Measurements from ENCODE around the gene CAMSAP2. TPM values are rescaled to one million over a fixed set of nuclear protein-coding genes. Genes with fewer than 3 reads are reported as not detected.
"Not testable (repeated sequence)": the region's sequence is repeated elsewhere in the genome, so short reads cannot be mapped to it uniquely, and the experiment has no call there.

The CAMSAP2 gene
- total RNA-seq, 1 experiment from 2014 or later, result 30.3 TPM

- no peak overlapping the region for H3K4me3 Mint-ChIP-seq (ENCODE audit: low read depth, unreplicated experiment)
- H3K4me1 Mint-ChIP-seq (ENCODE audit: low read depth, unreplicated experiment), result no peaks in the 10 kb centered on the region
- no peaks in the 10 kb centered on the region for H3K9me3 Mint-ChIP-seq (ENCODE audit: low read depth, unreplicated experiment)
- CTCF ChIA-PET, result no interaction called here
- no TSS peak for BruUV-seq (replicated peaks)
- no peak overlapping the region for H3K27ac Mint-ChIP-seq (ENCODE audit: unreplicated experiment)
- intact Hi-C loops (cut with micrococcal nuclease; ENCODE audit: unreplicated experiment), result no loop called here
- no peaks in the 10 kb centered on the region for H3K27me3 Mint-ChIP-seq (ENCODE audit: unreplicated experiment)
- H3K36me3 Mint-ChIP-seq (ENCODE audit: insufficient read depth, unreplicated experiment), result no peaks in the 10 kb centered on the region
- no peak for DNase-seq
- TF ChIP-seq CTCF (IDR thresholded peaks at IDR 0.05; ENCODE audit: unreplicated experiment), result no peak
These were observed 45.2 kb downstream of the CAMSAP2 start for GRCh38 chr1:200783926-200784325.

GRCh38 chr1:200784576-200784975 lies 45.9 kb downstream of the CAMSAP2 start:
- Mint-ChIP-seq H3K27ac (ENCODE audit: unreplicated experiment) (no peak overlapping the region), H3K27me3 (ENCODE audit: unreplicated experiment) (no peaks in the 10 kb centered on the region), H3K36me3 (ENCODE audit: insufficient read depth, unreplicated experiment) (no peaks in the 10 kb centered on the region), H3K9me3 (ENCODE audit: low read depth, unreplicated experiment) (no peaks in the 10 kb centered on the region), H3K4me3 (ENCODE audit: low read depth, unreplicated experiment) (no peak overlapping the region), H3K4me1 (ENCODE audit: low read depth, unreplicated experiment) (no peaks in the 10 kb centered on the region)
- no TSS peak for BruUV-seq (replicated peaks)
- TF ChIP-seq CTCF (IDR thresholded peaks at IDR 0.05; ENCODE audit: unreplicated experiment), result no peak
- intact Hi-C loops (cut with micrococcal nuclease; ENCODE audit: unreplicated experiment), result no loop called here
- DNase-seq, result no peak
- CTCF ChIA-PET, result no interaction called here

GRCh38 chr1:200786788-200787187 lies 48.1 kb downstream of the CAMSAP2 start:
- Mint-ChIP-seq H3K36me3 (ENCODE audit: insufficient read depth, unreplicated experiment) (no peaks in the 10 kb centered on the region), H3K27me3 (ENCODE audit: unreplicated experiment) (no peaks in the 10 kb centered on the region), H3K4me1 (ENCODE audit: low read depth, unreplicated experiment) (no peaks in the 10 kb centered on the region), H3K4me3 (ENCODE audit: low read depth, unreplicated experiment) (no peak overlapping the region), H3K27ac (ENCODE audit: unreplicated experiment) (no peak overlapping the region), H3K9me3 (ENCODE audit: low read depth, unreplicated experiment) (no peaks in the 10 kb centered on the region)
- intact Hi-C loops (cut with micrococcal nuclease; ENCODE audit: unreplicated experiment), result no loop called here
- no peak for DNase-seq
- no peak for TF ChIP-seq CTCF (IDR thresholded peaks at IDR 0.05; ENCODE audit: unreplicated experiment)
- CTCF ChIA-PET, result interaction anchor here (0.7 kb wide), 1 partner anchor 25 kb away, joined by 4 read pairs; no protein-coding TSS in a partner anchor
- BruUV-seq (replicated peaks), result no TSS peak

GRCh38 chr1:200787896-200788387 lies 49.2 kb downstream of the CAMSAP2 start:
- no peak for DNase-seq
- Mint-ChIP-seq H3K4me3 (ENCODE audit: low read depth, unreplicated experiment) (no peak overlapping the region), H3K9me3 (ENCODE audit: low read depth, unreplicated experiment) (peaks cover 4% of the 10 kb centered on the region), H3K36me3 (ENCODE audit: insufficient read depth, unreplicated experiment) (no peaks in the 10 kb centered on the region), H3K4me1 (ENCODE audit: low read depth, unreplicated experiment) (no peaks in the 10 kb centered on the region), H3K27ac (ENCODE audit: unreplicated experiment) (no peak overlapping the region), H3K27me3 (ENCODE audit: unreplicated experiment) (no peaks in the 10 kb centered on the region)
- CTCF ChIA-PET, result no interaction called here
- no peak for TF ChIP-seq CTCF (IDR thresholded peaks at IDR 0.05; ENCODE audit: unreplicated experiment)
- intact Hi-C loops (cut with micrococcal nuclease; ENCODE audit: unreplicated experiment), result no loop called here
- BruUV-seq (replicated peaks), result no TSS peak

- H3K27ac Mint-ChIP-seq (ENCODE audit: unreplicated experiment); H3K4me3 Mint-ChIP-seq (ENCODE audit: low read depth, unreplicated experiment); H3K9me3 Mint-ChIP-seq (ENCODE audit: low read depth, unreplicated experiment); intact Hi-C loops (cut with micrococcal nuclease; ENCODE audit: unreplicated experiment); H3K27me3 Mint-ChIP-seq (ENCODE audit: unreplicated experiment); H3K4me1 Mint-ChIP-seq (ENCODE audit: low read depth, unreplicated experiment); DNase-seq; BruUV-seq (replicated peaks); H3K36me3 Mint-ChIP-seq (ENCODE audit: insufficient read depth, unreplicated experiment): not testable (repeated sequence)
- CTCF ChIA-PET, result interaction anchor here (0.6 kb wide), 1 partner anchor 10 kb away, joined by 4 read pairs; no protein-coding TSS in a partner anchor
These were observed 52.3 kb downstream of the CAMSAP2 start for GRCh38 chr1:200791012-200791411.

All from Calu3 (cell line).